ENCODE data around the gene MT3. TPM values are rescaled to one million over a fixed set of nuclear protein-coding genes. Genes with fewer than 3 reads are reported as not detected.

MT3 gene
- total RNA-seq, 1 experiment from 2014 or later = 0.77 TPM

DNA sequence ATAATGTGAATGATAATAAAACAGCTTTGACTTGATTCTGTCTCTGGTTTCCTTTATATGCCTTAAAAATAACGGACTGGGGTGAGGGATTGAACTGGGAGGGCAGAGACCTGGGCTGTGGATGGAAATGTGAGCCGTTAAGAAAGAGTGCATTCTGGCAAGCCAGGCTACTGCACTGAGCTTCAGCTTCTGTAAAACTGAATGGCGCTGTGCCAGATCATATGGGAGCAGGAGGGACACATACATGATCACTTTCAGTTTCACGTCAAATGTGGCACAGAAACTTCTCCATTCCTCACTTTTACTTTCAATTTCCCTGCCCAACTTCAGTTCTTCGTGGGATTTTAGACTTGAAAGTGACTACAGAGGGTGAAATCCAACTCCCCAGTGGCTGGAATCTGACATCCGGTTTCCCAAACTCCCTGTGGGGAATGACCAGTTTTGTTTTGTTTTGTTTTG, 20.2 kb downstream of the MT3 start (continued):
- no peak for TF ChIP-seq GABPB1 (CRISPR knock-in tag; IDR thresholded peaks at IDR 0.05)
- no peak for TF ChIP-seq MXD4 (CRISPR knock-in tag; IDR thresholded peaks at IDR 0.05; ENCODE audit: borderline replicate concordance)
- no peak for TF ChIP-seq ZNF138 (CRISPR knock-in tag; conservative IDR thresholded peaks at IDR 0.05)
- TF ChIP-seq MAX (CRISPR knock-in tag; IDR thresholded peaks at IDR 0.05) = no peak
- no peak for TF ChIP-seq ZNF671 (CRISPR knock-in tag; IDR thresholded peaks at IDR 0.05)
- no peak for TF ChIP-seq ETV6 (CRISPR knock-in tag; IDR thresholded peaks at IDR 0.05)

DNA sequence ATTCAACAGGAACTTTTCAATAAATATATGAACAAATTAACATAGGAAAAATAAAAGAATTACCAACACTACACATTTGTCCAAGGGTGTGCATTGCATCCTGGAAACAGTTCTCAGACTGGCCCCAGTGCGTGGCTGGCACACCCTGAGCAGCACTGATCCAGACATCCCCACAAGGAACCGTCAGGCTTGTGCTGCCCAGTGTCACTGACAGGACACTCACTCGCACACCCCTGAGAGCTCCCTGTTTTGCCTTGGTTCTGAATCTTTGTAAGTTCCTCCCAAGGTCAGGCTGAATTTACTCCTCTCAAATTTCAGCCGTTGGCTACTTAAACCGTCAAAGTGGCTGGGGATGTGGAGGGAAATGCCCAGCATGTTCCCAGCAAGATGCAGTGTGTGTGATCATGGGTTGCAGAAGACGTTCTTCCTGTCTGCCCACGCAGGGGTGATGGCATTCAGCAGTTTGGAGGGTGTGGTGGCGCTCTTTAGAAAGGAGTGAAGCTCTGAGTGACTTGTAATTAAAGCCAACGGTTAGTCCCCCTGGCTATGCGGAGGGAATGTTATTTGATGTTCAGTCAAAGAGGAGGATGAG, 20.8 kb downstream of the MT3 start:
- POLR2A ChIA-PET = interaction anchor here (0.8 to 4.8 kb wide), 3 partner anchors 16 to 55 kb away, joined by 3 to 68 read pairs (median 3); partner anchors contain the start of gene MT1E

More for the DNA sequence above, 20.8 kb downstream of the MT3 start:
- no peak for DNase-seq (ENCODE audit: low spot score)
- Mint-ChIP-seq H3K9me3 (no peaks in the 10 kb centered on the region), H3K27ac (no peak overlapping the region), H3K4me3 (peak overlapping the region; percentile 79), H3K4me1 (peaks cover 48% of the 10 kb centered on the region), H3K36me3 (no peaks in the 10 kb centered on the region), H3K27me3 (ENCODE audit: low read depth) (peaks cover 86% of the 10 kb centered on the region)
- ATAC-seq = no peak
- TF ChIP-seq ELF4 (CRISPR knock-in tag; IDR thresholded peaks at IDR 0.05; ENCODE audit: low read depth) (no peak), ZNF416 (CRISPR knock-in tag; IDR thresholded peaks at IDR 0.05) (no peak), NFYB (CRISPR knock-in tag; conservative IDR thresholded peaks at IDR 0.05; ENCODE audit: low read depth) (no peak), ATF2 (CRISPR knock-in tag; IDR thresholded peaks at IDR 0.05; ENCODE audit: borderline replicate concordance, low read depth) (no peak), ZNF532 (CRISPR knock-in tag; IDR thresholded peaks at IDR 0.05; ENCODE audit: borderline replicate concordance) (no peak), MYBL2 (CRISPR knock-in tag; IDR thresholded peaks at IDR 0.05) (no peak), RELA (CRISPR knock-in tag; IDR thresholded peaks at IDR 0.05; ENCODE audit: borderline replicate concordance) (no peak), JUN (CRISPR knock-in tag; IDR thresholded peaks at IDR 0.05) (no peak), GRHL2 (CRISPR knock-in tag; IDR thresholded peaks at IDR 0.05; ENCODE audit: insufficient replicate concordance, severe bottlenecking) (no peak), NR3C1 (CRISPR knock-in tag; conservative IDR thresholded peaks at IDR 0.05; ENCODE audit: low read depth) (no peak), USF1 (CRISPR knock-in tag; IDR thresholded peaks at IDR 0.05) (no peak), NFATC4 (CRISPR knock-in tag; IDR thresholded peaks at IDR 0.05) (no peak)
- TF ChIP-seq, protein P1, sequence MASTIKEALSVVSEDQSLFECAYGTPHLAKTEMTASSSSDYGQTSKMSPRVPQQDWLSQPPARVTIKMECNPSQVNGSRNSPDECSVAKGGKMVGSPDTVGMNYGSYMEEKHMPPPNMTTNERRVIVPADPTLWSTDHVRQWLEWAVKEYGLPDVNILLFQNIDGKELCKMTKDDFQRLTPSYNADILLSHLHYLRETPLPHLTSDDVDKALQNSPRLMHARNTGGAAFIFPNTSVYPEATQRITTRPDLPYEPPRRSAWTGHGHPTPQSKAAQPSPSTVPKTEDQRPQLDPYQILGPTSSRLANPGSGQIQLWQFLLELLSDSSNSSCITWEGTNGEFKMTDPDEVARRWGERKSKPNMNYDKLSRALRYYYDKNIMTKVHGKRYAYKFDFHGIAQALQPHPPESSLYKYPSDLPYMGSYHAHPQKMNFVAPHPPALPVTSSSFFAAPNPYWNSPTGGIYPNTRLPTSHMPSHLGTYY (CRISPR knock-in tag; IDR thresholded peaks at IDR 0.05) = no peak
- TF ChIP-seq, protein P2, sequence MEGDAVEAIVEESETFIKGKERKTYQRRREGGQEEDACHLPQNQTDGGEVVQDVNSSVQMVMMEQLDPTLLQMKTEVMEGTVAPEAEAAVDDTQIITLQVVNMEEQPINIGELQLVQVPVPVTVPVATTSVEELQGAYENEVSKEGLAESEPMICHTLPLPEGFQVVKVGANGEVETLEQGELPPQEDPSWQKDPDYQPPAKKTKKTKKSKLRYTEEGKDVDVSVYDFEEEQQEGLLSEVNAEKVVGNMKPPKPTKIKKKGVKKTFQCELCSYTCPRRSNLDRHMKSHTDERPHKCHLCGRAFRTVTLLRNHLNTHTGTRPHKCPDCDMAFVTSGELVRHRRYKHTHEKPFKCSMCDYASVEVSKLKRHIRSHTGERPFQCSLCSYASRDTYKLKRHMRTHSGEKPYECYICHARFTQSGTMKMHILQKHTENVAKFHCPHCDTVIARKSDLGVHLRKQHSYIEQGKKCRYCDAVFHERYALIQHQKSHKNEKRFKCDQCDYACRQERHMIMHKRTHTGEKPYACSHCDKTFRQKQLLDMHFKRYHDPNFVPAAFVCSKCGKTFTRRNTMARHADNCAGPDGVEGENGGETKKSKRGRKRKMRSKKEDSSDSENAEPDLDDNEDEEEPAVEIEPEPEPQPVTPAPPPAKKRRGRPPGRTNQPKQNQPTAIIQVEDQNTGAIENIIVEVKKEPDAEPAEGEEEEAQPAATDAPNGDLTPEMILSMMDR (IDR thresholded peaks at IDR 0.05) = no peak
- TF ChIP-seq, protein P3, sequence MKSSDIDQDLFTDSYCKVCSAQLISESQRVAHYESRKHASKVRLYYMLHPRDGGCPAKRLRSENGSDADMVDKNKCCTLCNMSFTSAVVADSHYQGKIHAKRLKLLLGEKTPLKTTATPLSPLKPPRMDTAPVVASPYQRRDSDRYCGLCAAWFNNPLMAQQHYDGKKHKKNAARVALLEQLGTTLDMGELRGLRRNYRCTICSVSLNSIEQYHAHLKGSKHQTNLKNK (CRISPR knock-in tag; IDR thresholded peaks at IDR 0.05) = no peak
- CTCF ChIA-PET = interaction anchor here (1.0 to 4.5 kb wide), 4 partner anchors 9 to 96 kb away, joined by 3 to 28 read pairs (median 13); no protein-coding TSS in a partner anchor
